Neural cell (in vitro differentiated cells): ENCODE measurements around the gene NEDD4L. TPM values are rescaled to one million over a fixed set of nuclear protein-coding genes. Genes with fewer than 3 reads are reported as not detected.

Experiments
- H2AFZ ChIP-seq: fragments of 200-600, 300-800 bp; sonication (generic), shearing (Covaris generic); 2 replicates; pipeline ENCODE4 v1.6.0; 2014; ENCODE audit warnings: low read depth, mild to moderate bottlenecking, antibody characterized with exemption, low read length, moderate library complexity
- H3F3A ChIP-seq: fragments of 200-600 bp; shearing (Covaris generic); 2 replicates; pipeline ENCODE4 v1.6.1; 2016; ENCODE audit warnings: mild to moderate bottlenecking, moderate library complexity, mixed read lengths, antibody characterized with exemption, low read length; ENCODE audit not compliant: insufficient read depth, poor library complexity, severe bottlenecking
- H3K27ac ChIP-seq: fragments of 200-600, 300-800 bp; sonication (generic), shearing (Covaris generic); 2 replicates; pipeline ENCODE4 v1.5.1; 2014; ENCODE audit warnings: mild to moderate bottlenecking, low read length, moderate library complexity
- H3K27me3 ChIP-seq: fragments of 300-800, 200-600 bp; sonication (generic), shearing (Covaris generic); 2 replicates; pipeline ENCODE4 v1.6.0; 2014; ENCODE audit warnings: mild to moderate bottlenecking, low read depth, low read length, moderate library complexity; ENCODE audit not compliant: insufficient read depth
- H3K36me3 ChIP-seq: fragments of 300-800, 200-600 bp; sonication (generic), shearing (Covaris generic); 2 replicates; pipeline ENCODE4 v1.5.1; 2014; ENCODE audit warnings: mild to moderate bottlenecking, antibody characterized with exemption, low read length, moderate library complexity; ENCODE audit not compliant: insufficient read depth
- H3K4me2 ChIP-seq: fragments of 300-800, 200-600 bp; sonication (generic), shearing (Covaris generic); 2 replicates; pipeline ENCODE4 v1.6.0; 2014; ENCODE audit warnings: mild to moderate bottlenecking, low read length
- H3K4me3 ChIP-seq: fragments of 300-800, 200-600 bp; sonication (generic), shearing (Covaris generic); 2 replicates; pipeline ENCODE4 v1.5.1; 2014; ENCODE audit warnings: mild to moderate bottlenecking, low read length, moderate library complexity
- H3K79me2 ChIP-seq: fragments of 200-600 bp; shearing (Covaris generic); replicated peaks from 2 replicates; pipeline ENCODE4 v1.6.0; 2014; ENCODE audit warnings: mild to moderate bottlenecking, low read length, moderate library complexity; ENCODE audit not compliant: insufficient read depth
- H3K9ac ChIP-seq: fragments of 300-800, 200-600 bp; sonication (generic), shearing (Covaris generic); 2 replicates; pipeline ENCODE4 v1.6.1; 2016; ENCODE audit warnings: mild to moderate bottlenecking, low read length, mixed read lengths
- H3K9me2 ChIP-seq: fragments of 200-600 bp; shearing (Covaris generic); 2 replicates; pipeline ENCODE4 v1.6.1; 2016; ENCODE audit warnings: mild to moderate bottlenecking, low read length, mixed read lengths; ENCODE audit not compliant: insufficient read depth
- H3K9me3 ChIP-seq: fragments of 200-600, 300-800 bp; sonication (generic), shearing (Covaris generic); 2 replicates; pipeline ENCODE4 v1.6.1; 2016; ENCODE audit warnings: mild to moderate bottlenecking, mixed run types, low read length, moderate library complexity, mixed read lengths
- H4K20me1 ChIP-seq: fragments of 200-600 bp; shearing (Covaris generic); 2 replicates; pipeline ENCODE4 v1.6.1; 2016; ENCODE audit warnings: mild to moderate bottlenecking, mixed run types; ENCODE audit not compliant: insufficient read depth
- CTCF ChIP-seq: fragments of 450-650 bp; IDR thresholded peaks from 2 replicates; pipeline ENCODE4 v1.5.1; 2014; ENCODE audit warnings: antibody characterized with exemption, mild to moderate bottlenecking, moderate library complexity; ENCODE audit not compliant: poor library complexity, severe bottlenecking
- EP300 ChIP-seq: fragments of 450-650 bp; conservative IDR thresholded peaks from 2 replicates; pipeline ENCODE4 v1.6.1; 2014; ENCODE audit warnings: antibody characterized with exemption, mild to moderate bottlenecking, moderate library complexity; ENCODE audit not compliant: poor library complexity, severe bottlenecking
- EZH2 ChIP-seq: fragments of 200-600, 300-800 bp; shearing (Covaris generic), sonication (generic); IDR thresholded peaks from 2 replicates; pipeline ENCODE4 v1.6.1; 2014; ENCODE audit warnings: antibody characterized with exemption, low read length, borderline replicate concordance, mild to moderate bottlenecking; ENCODE audit not compliant: insufficient read depth, poor library complexity, severe bottlenecking
- MXI1 ChIP-seq: fragments of 450-650 bp; conservative IDR thresholded peaks from 2 replicates; pipeline ENCODE4 v1.6.1; 2014; ENCODE audit warnings: antibody characterized with exemption, mild to moderate bottlenecking; ENCODE audit not compliant: poor library complexity, severe bottlenecking
- POLR2AphosphoS5 ChIP-seq: IDR thresholded peaks from 2 replicates; pipeline ENCODE4 v1.6.1; 2012
- REST ChIP-seq: IDR thresholded peaks from 2 replicates; pipeline ENCODE4 v1.6.1; 2012; ENCODE audit warnings: borderline replicate concordance
- SMC3 ChIP-seq: fragments of 450-650 bp; conservative IDR thresholded peaks from 2 replicates; pipeline ENCODE4 v1.6.1; 2014; ENCODE audit warnings: antibody characterized with exemption, mild to moderate bottlenecking, moderate library complexity; ENCODE audit not compliant: poor library complexity
- TAF1 ChIP-seq: IDR thresholded peaks from 2 replicates; pipeline ENCODE4 v1.6.1; 2012; ENCODE audit warnings: low read depth
- polyA plus RNA-seq: library from polyadenylated mRNA; depleted of rRNA; stranded (reverse); fragments of >200 nt; gene quantifications from 2 replicates; pipeline ENCODE4 v1.2.3, GENCODE V29; 2014

Gene NEDD4L
- polyA plus RNA-seq, 1 donor from 2014 or later, result 97.9 TPM

- Histone ChIP-seq H3K9me3 (no peaks in the 10 kb centered on the region), H4K20me1 (no peaks in the 10 kb centered on the region), H2AFZ (no peak overlapping the region), H3K36me3 (peaks cover 7% of the 10 kb centered on the region), H3K9ac (no peak overlapping the region), H3K4me2 (no peak overlapping the region), H3K4me3 (no peak overlapping the region), H3K9me2 (no peaks in the 10 kb centered on the region), H3F3A (peaks cover 9% of the 10 kb centered on the region), H3K27ac (peak overlapping the region; percentile 64), H3K27me3 (no peaks in the 10 kb centered on the region), H3K79me2 (peaks cover 2% of the 10 kb centered on the region)
- no peak for TF ChIP-seq REST
- no peak for TF ChIP-seq TAF1
- TF ChIP-seq EP300, result no peak
- no peak for TF ChIP-seq SMC3
- TF ChIP-seq EZH2, result no peak
- TF ChIP-seq MXI1, result no peak
- TF ChIP-seq CTCF, result no peak
These were observed 304.5 kb downstream of the NEDD4L start for GRCh38 chr18:58348517-58348916.

- no peaks in the 10 kb centered on the region for H3K79me2 ChIP-seq
- H3K9ac ChIP-seq, result peak overlapping the region; percentile 0
- peaks cover 3% of the 10 kb centered on the region for H3K36me3 ChIP-seq
- TF ChIP-seq EP300 (no peak), MXI1 (no peak), EZH2 (no peak), CTCF (no peak), POLR2AphosphoS5 (no peak)
- peaks cover 9% of the 10 kb centered on the region for H3F3A ChIP-seq
- peak overlapping the region; percentile 64 for H3K27ac ChIP-seq
- H3K4me2 ChIP-seq, result no peak overlapping the region
- peak overlapping the region; percentile 9 for H3K4me3 ChIP-seq
- H3K9me3 ChIP-seq, result no peaks in the 10 kb centered on the region
- no peaks in the 10 kb centered on the region for H3K9me2 ChIP-seq
- H3K27me3 ChIP-seq, result no peaks in the 10 kb centered on the region
- no peak overlapping the region for H2AFZ ChIP-seq
- no peaks in the 10 kb centered on the region for H4K20me1 ChIP-seq
These were observed 304.9 kb downstream of the NEDD4L start for GRCh38 chr18:58348951-58349350.
